T-helper 22 cell (primary cell): Measurements from ENCODE around the gene HAUS3.
"Not testable (repeated sequence)": the region's sequence is repeated elsewhere in the genome, so short reads cannot be mapped to it uniquely, and the experiment has no call there.

ENCODE experiments used
- DNase-seq: peaks from one replicate; pipeline ENCODE4 v3.0.0-alpha.2; 2020; ENCODE audit warnings: low read depth

The HAUS3 gene

DNA sequence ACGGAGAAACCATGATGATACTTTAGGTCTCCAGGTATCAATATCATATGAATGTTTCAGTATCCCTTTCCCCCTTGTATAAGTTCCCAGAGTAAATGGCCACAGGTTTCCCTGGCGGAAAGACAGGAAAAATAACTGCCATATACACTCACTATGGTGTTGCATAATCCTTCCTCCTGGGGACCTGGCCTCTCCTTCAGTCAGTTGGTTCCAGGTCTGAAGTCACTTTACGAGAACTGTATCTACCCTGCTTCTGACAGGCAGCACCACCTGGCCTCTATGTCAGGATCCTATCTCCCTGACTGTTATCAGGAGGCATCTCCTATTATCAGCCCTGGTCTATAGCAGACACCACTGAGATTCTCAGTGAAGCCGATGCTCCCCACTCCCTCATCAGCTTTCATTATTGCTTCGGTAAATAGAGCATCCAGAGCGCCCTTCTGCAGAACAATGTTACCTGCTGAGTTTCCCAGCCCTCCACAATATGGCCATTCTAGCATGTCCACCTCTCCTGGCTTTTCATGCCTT, 22.6 kb downstream of the HAUS3 start:
- no peak for DNase-seq

GRCh38 chr4:2218436-2218835, 23.5 kb downstream of the HAUS3 start:
- DNase-seq: no peak

DNA sequence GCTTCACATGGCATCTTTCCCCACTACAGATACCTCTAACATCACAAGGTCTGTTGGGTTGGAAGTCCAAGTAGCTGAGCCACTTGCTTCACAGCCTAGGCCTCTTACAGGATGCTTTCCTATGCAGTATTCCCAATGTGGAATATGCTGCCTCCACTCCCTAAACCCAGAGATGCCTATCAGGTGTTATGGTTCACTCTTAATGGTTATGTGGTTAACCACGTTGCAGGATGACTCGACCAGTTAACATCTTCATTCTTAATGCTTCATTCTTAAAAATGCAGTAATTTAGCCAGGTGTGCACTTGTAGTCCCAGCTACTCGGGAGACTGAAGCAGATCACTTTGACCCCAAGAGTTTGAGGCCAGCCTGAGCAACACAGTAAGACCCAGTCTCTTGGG, 24.2 kb downstream of the HAUS3 start:
- no peak for DNase-seq

- no peak for DNase-seq
Measured at GRCh38 chr4:2212831-2213230, 29.1 kb downstream of the HAUS3 start.

GRCh38 chr4:2202789-2203188, 39.1 kb downstream of the HAUS3 start:
- DNase-seq: not testable (repeated sequence)

GRCh38 chr4:2194496-2194895, 47.4 kb downstream of the HAUS3 start:
- no peak for DNase-seq

- DNase-seq: no peak
Measured at GRCh38 chr4:2193326-2193725, 48.6 kb downstream of the HAUS3 start.

DNA sequence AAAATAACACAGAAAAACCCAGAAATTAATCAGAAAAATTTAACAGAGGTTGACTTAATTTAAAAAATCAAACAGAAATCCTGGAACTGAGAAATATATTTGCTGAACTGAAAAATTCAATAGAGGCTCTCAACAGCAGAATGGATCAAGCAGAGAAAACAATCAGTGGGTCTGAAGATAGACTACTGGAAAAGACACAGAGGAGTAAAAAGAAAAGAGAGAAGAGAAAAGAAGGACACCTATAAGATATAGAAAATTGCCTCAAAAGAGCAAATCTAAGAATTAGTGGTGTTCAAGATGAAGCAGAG, 55.1 kb downstream of the HAUS3 start:
- DNase-seq: no peak

DNA sequence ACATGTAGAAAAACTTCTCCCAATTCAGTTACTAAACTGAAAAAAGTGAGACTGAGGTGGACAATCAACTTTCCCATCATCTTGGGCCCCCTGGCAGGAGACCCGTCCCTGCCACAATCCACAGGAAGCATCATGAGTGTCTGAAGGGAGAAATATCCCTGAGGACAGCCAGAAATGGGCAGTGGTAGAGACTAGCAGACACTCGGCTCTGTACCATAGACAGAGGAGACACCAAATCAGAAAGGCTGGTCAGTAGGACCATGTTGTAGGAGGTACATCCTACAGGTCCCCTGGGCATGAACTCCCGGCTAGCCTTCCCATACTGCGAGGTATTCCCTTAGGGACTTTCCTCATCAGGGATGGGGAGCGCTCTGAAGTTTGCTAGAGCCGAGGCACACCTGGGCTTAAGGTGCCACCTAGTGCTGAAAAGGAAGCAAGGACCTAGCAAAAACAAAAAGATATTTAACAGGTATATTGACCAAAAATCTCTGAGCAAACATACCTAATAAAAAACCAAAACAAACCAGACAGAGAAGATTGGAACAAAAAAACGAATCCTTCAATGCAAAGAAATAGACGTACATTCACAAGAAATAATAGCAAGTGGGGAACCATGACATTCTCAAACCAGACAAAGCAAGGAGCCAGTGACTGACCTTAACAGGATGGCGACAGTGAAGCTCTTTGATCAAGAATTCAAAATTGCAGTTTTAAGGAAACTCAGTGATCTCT, 55.6 kb downstream of the HAUS3 start:
- DNase-seq: no peak

DNA sequence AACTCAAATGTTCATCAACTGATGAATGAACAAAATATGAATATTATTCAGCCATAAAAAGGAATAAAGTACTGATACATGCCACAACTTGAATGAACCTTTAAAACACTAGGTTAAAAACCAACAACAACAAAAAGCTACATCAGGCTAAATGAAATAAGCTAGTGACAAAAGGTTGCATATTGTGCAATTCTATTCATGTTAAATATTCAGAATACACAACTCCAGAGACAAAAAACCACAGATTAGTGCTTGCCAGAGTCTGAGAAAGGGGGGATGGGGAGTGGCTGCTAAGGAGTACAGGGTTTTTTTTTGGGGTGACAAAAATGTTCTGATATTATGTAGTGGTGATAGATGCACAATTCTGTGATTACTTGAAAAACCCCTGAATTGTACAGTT, 58.5 kb downstream of the HAUS3 start:
- no peak for DNase-seq

- DNase-seq: no peak
Measured at GRCh38 chr4:2182994-2183393, 58.9 kb downstream of the HAUS3 start.

DNA sequence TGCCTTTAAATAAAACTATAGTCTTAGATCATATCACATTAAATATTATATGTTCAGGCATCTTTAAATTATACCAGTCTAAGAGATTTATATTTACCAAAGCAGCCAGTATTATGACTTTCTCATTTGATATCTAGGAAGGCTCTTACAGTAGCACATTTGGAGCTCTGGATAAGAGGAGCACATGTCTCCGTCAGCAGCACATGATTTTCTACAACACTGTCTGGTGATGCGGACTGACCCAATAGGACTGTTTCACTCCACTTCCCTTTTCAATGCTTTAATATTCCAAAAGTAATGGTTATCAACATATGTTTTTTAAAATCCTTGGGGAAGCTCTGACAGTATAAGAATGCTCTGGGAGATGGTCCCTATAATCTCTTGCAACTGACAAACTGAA, 61.5 kb downstream of the HAUS3 start:
- DNase-seq: no peak

- DNase-seq: no peak
Measured at GRCh38 chr4:2179717-2180116, 62.2 kb downstream of the HAUS3 start.

DNA sequence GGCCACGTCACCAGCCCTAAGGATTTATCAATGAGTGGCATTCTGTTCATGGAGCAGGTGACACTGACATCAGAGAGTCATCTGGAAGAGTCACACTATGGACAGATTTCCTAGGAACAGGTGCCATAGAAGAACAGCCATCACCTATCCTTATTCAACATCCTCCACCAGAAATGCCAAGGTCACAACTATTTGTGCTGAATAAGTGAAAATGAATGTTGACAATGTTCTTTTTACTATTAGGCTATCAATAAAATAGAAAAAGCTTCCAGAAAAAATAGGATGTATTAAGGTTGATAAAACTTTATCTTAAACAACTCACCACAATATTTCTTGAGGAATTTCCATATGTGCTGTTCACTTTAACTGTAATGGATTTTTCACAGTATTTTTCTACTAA, 62.9 kb downstream of the HAUS3 start:
- no peak for DNase-seq
